NCI-H748 (cell line): ENCODE results near the gene COP1.
"Not testable (repeated sequence)": the region's sequence is repeated elsewhere in the genome, so short reads cannot be mapped to it uniquely, and the experiment has no call there.

ENCODE experiments used
- DNase-seq: peaks from one replicate; lab custom pipeline; 2025; ENCODE audit not compliant: unreplicated experiment; lab: John Stamatoyannopoulos, UW

Gene COP1

DNA sequence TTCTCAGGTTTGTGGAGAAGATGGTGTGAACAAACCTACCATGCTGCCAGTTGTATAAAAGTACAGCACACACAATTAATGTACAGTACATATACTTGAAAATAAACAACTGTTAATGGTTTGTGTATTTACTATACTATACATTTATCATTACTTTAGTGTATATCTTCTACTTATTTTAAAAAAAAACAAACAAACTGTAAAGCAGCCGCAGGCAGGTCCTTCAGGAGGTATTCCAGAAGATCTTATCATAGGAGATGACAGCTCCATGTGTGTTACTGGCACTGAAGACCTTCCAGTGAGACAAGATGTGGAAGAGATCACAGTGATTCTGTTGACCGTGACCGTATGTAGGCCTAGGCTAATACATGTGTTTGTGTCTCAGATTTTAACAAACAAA lies 155.7 kb downstream of the COP1 start:
- no peak for DNase-seq

DNA sequence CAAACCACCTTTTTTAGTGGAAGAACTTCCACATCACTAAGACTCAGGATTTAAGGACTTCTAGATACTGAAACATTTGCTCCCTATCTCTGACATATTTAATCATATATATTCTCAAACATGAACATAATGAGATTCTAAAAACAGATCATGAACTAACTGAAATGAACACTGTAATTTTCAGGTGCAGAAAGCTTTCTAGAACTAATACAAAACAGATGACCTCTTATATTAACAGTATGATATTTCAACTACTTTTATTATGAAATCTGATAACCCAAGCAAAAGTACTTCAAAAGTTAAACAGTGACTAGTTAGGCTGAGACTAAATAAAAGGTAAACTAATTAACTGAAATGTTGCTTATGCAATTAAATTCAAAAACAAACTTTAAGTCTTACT lies 157.5 kb downstream of the COP1 start:
- DNase-seq: no peak

DNA sequence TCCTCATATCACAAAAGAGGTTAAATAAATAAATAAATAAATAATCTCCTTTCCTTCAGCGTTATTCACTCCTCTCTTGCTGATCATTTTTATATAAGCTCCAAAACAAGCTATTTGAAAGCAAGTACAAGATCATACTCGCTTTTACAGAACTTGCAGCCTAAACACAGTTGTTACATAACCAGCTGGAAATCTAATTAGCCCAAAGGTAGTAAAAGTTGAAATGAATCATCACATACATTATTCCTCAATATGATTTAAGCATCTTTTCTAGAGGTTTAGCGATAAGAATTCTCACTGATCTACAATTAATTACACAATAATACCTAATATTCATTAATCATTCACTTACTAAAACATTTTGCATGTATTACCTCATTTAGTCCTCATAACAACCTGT lies 160.2 kb downstream of the COP1 start:
- no peak for DNase-seq

DNA sequence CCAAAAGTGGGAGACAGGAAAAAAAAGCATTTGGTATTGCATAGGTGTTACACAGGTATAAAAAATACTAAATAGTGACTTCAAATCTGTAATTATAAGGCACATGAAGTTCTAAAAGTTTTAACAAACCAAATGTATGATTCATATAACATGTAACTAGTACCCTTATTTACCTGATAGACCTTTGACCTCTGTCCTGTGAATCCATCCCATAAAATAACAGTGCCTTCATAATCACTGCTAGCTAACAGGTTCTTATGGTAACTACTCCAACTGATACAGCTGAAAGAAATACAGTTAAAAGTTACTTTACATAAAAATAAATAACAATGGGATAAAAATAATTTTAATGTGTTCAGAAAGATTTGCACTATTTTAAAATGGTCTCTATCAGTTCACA lies 163.5 kb downstream of the COP1 start:
- no peak for DNase-seq

DNA sequence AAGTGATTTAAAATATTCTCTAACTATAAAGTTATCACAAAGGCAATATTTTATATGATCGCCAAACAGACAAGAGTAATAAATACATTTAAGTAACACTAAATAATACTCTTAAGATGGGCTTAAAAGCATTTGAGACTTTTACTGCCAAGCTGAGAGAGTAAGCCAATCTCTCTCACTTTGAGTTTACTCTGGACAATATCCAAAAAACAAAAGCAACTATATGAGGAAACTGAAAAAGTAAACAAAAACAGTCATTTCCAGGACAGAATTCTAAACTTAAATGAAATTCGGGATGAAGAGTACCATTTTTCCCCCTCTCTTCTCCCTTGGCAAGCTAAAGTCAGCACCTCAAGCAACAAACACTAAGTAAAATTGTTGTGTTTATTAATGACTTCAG lies 173.2 kb downstream of the COP1 start:
- no peak for DNase-seq

DNA sequence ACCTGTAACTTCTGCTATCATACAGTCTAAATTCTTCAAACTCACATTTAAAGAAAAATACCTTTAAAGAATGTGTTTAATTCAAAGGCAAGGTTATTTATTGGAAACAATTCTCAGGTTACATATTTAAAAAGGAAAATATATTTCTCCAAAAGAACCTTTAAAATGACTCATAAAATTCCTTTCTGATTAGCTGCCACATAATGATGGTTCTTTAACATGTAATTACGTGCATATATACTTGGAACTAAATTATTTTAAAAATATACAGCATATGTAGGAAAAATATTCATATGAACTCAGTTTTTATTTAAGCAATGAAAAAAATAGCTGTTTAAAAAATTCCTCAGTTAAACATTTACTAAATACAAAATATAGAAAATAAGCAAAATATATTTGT lies 173.6 kb downstream of the COP1 start:
- no peak for DNase-seq

DNA sequence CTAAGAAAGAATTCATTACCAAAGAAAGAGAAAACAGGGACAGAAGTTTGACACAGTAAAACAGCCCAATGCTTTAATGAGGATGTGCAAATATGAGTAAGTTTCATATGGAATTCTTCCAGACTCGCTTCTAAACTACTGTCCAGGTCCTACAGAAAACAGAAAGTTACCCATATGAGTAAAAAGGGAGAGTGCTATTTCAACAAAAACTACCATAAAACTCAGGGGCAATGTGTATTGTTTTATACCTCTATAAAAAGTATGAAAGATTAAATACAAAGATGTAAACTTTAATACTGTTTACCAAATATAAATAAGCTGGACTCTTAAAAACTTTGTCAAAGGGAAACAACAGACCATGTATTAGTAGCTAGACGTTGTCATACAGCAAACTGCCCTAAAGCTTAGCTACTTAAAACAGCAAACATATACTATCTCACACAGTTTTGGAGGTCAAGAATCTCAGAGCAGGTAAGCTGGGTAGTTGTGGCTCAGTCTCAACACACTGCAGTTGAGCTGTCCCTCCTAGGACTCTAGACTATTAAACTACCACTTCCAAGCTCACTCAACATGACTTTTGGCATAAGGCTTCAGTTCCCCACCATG lies 174.9 kb downstream of the COP1 start:
- no peak for DNase-seq

DNA sequence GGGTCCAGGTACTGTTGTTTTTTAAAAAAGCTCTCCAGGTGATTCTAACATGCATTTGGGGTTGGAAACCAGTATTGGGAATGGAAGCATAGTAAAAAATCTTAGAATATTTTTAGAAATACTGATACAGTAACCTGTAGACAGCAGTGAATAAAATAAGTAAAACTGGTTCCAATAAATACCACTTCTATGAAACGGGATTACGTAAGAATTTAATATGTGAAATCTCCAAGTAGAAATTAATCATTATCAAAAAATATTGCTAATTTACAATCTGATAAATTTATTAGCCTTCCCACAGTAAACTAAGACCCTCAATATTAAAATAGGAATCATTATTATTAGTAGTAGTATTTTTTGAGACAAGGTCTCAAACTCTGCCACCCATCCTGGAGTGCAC lies 177.5 kb downstream of the COP1 start:
- no peak for DNase-seq

DNA sequence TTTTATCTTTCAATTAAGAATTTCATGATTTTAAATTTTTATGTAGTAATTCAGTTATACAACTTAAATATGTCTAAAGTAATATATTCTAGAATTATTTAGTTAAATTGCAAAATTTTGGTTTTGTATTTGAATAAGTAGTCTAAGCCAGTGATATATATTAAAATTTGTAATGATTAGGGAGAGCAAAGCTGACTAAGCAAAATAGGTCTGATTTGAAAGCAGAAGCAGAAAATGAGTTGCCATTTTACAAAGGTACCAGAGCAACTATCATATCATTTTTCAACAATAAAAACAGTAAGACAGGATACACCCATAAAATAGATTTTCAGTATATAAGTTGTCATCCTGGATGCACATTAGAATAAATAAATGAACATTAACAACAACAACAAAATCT lies 177.9 kb downstream of the COP1 start:
- no peak for DNase-seq

DNA sequence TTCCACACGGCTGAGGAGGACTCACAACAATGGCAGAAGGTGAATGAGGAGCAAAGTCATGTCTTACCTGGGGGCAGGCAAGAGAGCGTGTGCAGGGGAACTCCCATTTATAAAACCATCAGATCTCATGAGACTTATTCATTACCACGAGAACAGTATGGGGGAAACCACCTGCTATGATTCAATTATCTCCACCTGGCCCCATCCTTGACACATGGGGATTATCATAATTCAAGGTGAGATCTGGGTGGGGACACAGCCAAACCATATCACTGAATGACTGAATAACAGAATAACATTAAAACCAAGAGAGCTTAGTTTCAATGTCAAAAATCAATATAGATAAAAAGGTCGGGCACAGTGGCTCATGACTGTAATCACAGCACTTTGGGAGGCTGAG lies 179.2 kb downstream of the COP1 start:
- peak; percentile 0 for DNase-seq

DNA sequence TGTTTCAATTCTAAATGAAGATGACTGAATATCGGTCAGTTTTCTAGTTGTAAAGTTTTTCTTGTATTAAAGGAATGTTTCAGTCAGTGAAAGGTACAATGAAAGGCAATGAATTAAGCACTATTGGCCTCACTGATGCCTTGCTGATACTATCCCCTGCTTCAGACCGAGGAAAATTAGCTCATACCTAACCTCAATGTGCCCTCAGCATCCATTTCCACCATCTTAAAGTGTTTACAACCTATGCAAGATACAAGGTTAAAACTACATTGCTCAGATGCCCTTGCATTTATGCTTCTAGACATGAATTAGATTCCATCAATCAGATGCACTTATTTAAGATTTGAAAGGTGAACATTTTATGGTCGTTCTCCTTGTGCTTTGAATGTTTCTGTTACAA lies 184.5 kb downstream of the COP1 start:
- DNase-seq: no peak

DNA sequence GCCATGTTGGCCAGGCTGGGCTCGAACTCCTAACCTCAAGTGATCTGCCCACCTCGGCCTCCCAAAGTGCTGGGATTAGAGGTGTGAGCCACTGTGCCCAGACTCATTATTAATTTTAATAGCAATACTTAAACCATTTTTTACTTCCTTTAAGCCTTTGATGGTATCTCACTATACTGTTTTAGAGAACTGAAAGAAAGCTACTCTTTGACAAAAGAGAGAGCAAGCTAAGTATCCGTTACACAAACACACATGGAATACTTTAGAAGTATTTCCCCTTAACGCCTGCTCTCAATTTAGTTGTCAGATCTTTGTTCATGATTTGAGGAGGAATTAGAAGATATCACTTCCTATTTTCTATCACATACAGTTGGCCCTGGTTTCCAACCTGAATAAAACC lies 189.4 kb downstream of the COP1 start:
- no peak for DNase-seq

DNA sequence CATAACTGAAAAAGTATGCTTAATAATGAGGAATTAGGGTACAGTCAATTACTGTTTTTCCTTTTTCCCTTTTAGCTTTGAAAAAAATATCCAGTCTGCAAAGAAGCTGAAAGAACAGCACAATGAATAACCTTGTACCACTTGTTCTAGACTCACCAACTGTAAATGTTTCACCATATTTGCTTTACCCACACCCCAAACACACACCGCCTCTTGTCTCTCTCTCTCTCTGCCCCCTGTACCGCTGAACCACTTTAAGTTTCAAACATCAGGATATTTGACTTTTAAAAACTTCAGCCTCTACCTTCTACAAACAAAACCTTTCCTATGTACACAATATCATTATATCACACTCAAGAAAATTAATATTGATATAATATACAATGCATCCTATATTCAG lies 197.1 kb downstream of the COP1 start:
- no peak for DNase-seq

DNA sequence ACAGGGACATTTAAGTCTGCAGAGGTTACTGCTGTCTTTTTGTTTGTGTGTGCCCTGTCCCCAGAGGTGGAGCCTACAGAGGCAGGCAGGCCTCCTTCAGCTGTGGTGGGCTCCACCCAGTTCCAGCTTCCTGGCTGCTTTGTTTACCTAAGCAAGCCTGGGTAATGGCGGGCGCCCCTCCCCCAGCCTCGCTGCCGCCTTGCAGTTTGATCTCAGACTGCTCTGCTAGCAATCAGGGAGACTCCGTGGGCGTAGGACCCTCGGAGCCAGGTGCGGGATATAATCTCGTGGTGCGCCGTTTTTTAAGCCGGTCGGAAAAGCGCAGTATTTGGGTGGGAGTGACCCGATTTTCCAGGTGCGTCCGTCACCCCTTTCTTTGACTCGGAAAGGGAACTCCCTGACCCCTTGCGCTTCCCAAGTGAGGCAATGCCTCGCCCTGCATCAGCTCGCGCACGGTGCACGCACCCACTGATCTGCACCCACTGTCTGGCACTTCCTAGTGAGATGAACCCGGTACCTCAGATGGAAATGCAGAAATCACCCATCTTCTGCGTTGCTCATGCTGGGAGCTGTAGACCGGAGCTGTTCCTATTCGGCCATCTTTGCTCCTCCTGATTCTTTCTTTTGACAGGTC lies 199.2 kb downstream of the COP1 start:
- not testable (repeated sequence) for DNase-seq

DNA sequence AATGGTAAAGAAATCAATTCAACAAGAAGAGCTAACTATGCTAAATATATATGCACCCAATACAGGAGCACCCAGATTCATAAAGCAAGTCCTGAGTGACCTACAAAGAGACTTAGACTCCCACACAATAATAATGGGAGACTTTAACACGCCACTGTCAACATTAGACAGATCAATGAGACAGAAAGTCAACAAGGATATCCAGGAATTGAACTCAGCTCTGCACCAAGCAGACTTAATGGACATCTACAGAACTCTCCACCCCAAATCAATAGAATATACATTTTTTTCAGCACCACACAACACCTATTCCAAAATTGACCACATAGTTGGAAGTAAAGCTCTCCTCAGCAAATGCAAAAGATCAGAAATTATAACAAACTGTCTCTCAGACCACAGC lies 212.4 kb downstream of the COP1 start:
- not testable (repeated sequence) for DNase-seq

DNA sequence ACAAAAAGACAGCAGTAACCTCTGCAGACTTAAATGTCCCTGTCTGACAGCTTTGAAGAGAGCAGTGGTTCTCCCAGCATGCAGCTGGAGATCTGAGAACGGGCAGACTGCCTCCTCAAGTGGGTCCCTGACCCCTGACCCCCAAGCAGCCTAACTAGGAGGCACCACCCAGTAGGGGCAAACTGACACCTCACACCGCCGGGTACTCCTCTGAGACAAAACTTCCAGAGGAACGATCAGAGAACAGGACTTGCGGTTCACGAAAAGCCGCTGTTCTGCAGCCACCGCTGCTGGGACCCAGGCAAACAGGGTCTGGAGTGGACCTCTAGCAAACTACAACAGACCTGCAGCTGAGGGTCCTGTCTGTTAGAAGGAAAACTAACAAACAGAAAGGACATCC lies 214.3 kb downstream of the COP1 start:
- DNase-seq: not testable (repeated sequence)

DNA sequence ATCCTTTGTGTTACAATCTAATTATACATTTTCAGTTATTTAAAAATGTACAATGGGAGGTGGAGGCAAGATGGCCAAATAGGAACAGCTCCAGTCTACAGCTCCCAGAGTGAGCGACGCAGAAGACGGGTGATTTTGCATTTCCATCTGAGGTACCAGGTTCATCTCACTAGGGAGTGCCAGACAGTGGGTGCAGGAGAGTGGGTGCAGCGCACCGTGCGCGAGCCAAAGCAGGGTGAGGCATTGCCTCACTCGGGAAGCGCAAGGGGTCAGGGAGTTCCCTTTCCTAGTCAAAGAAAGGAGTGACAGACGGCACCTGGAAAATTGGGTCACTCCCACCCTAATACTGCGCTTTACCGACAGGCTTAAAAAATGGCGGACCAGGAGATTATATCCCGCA lies 214.9 kb downstream of the COP1 start:
- not testable (repeated sequence) for DNase-seq

DNA sequence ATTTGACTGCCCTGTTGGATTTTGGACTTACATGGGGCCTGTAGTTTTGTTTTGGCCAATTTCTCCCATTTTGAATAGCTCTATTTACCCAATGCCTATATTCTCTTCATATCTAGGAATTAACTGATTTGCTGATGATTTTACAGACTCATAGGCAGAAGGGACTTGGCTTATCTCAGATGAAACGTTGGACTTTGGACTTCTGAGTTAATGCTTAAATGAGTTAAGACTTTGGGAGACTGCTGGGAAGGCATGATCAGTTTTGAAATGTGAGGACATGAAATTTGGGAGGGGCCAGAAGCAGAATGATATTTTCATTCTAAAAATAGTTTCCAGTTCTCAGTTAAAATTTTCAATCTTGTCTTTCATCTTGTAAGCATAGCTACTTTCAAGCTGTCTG lies 222.3 kb downstream of the COP1 start:
- no peak for DNase-seq

DNA sequence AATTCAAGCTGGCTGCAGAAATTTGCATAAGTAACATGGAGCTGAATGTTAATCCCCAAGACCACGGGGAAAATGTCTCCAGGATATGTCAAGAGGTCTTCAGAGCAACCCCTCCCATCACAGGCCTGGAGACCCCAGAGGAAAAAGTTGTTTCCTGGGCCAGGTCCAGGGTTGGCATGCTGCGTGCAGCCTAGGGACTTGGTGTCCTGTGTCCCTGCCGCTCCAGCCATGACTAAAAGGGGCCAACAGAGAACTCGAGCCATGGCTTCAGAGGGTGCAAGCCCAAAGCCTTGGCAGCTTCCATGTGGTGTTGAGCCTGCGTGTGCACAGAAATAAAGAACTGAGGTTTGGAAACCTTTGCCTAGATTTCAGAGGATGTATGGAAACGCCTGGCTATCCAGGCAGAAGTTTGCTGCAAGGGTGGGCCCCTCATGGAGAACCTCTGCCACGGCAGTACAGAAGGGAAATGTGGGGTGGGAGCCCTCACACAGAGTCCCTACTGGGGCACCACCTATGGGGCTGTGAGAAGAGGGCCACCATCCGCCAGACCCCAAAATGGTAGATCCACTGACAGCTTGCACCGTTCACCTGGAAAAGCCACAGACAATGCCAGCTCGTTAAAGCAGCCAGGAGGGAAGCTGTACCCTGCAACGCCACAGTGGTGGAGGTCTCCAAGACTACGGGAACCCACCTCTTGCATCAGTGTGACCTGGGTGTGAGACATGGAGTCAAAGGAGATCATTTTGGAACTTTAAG lies 222.9 kb downstream of the COP1 start:
- DNase-seq: no peak

DNA sequence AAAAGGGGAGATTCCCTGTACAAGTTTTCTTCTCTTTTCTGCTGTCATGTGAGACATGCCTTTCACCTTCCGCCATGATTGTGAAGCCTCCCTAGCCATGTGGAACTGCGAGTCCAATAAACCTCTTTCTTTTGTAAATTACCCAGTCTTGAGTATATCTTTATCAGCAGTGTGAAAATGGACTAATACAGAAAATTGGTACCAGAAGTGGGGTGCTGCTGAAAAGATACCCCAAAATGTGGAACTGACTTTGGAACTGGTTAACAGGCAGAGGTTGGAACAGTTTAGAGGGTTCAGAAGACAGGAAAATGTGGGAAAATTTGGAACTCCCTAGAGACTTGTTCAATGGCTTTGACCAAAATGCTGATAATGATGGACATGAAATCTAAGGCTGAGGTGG lies 223.7 kb downstream of the COP1 start:
- not testable (repeated sequence) for DNase-seq

DNA sequence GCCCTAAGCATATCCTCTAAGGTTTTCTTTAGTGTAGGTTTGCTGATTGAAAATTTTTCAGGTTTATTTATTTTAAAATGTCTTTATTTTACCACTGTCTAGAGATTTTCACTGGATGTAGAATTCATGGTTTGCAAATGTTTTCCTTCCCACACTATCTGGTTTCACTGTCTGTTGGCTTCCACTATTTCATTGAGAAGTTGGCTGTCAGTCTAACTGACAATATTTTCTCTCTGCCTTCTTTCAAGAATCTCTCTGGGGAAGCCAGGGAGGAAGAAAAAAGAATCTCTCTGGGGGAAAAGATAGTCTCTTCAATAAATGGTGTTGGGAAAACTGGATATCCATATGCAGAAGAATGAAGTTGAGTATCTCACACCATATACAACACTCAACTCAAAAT lies 226.0 kb downstream of the COP1 start:
- DNase-seq: no peak

DNA sequence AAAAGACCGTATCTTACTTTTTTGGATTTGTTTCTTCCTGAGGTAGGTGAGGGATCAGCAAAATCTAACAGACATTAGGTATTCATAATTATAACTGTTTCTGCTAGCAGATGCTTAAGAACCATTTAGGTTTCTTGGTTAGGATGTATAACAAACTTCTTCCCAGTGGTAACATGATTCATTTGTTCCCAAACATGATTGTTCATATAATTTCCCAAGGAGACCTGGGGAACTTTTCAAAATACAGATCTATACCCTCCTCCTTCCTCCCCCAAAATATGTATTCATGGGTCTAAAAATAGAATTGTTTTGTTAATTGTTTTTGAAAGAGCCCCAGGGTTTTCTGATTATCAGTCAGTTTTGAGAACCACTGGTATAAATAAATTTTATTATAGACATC lies 228.2 kb downstream of the COP1 start:
- no peak for DNase-seq

DNA sequence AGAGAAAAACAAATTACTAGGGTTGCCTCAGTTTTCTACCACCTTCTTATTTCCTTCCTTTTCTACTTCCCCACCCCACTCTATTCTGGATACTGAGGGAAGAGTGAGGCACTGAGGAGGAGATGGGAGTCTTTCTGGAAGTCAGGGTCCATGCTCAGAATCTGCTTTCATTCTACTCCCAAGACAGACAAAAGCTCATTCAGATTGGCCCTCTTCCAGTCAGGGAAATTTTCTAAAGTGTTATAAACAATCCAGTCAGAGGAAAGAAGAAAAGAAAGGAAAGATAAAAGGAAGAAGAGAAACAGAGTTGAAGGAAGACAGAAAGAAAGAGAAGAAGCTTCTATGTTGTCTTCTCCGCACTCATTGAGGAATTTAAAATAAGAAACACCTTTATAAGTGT lies 228.6 kb downstream of the COP1 start:
- no peak for DNase-seq
